Neural progenitor cell (in vitro differentiated cells): ENCODE results near the gene MAN2B2. TPM values are rescaled to one million over a fixed set of nuclear protein-coding genes. Genes with fewer than 3 reads are reported as not detected.

Experiments
- DNase-seq: peaks from one replicate; pipeline ENCODE4 v3.0.0-alpha.2; 2016; ENCODE audit warnings: low spot score
- H2AFZ ChIP-seq: fragments of 200-600 bp; sonication (generic); replicated peaks from 2 replicates; pipeline ENCODE4 v1.6.1; 2016; ENCODE audit warnings: antibody characterized with exemption
- H3F3A ChIP-seq: fragments of 200-600 bp; sonication (generic); 2 replicates; pipeline ENCODE4 v1.6.1; 2016; ENCODE audit warnings: antibody characterized with exemption, low read depth
- H3K27ac ChIP-seq: fragments of 200-600 bp; sonication (generic); 2 replicates; pipeline ENCODE4 v1.5.1; 2016; ENCODE audit warnings: mild to moderate bottlenecking
- H3K27me3 ChIP-seq: fragments of 200-600 bp; sonication (generic); 2 replicates; pipeline ENCODE4 v1.6.1; 2016; ENCODE audit warnings: mild to moderate bottlenecking, moderate library complexity
- H3K36me3 ChIP-seq: fragments of 200-600 bp; sonication (generic); 2 replicates; pipeline ENCODE4 v1.5.1; 2016
- H3K4me1 ChIP-seq: fragments of 200-600 bp; sonication (generic); 2 replicates; pipeline ENCODE4 v1.6.1; 2016; ENCODE audit warnings: mixed run types
- H3K4me2 ChIP-seq: fragments of 200-600 bp; sonication (generic); 2 replicates; pipeline ENCODE4 v1.6.1; 2016
- H3K4me3 ChIP-seq: fragments of 200-600 bp; sonication (generic); 2 replicates; pipeline ENCODE4 v1.5.1; 2016
- H3K79me2 ChIP-seq: fragments of 200-600 bp; sonication (generic); 2 replicates; pipeline ENCODE4 v1.6.1; 2016; ENCODE audit warnings: low read depth
- H3K9ac ChIP-seq: fragments of 200-600 bp; sonication (generic); 2 replicates; pipeline ENCODE4 v1.6.1; 2016
- H3K9me3 ChIP-seq: fragments of 200-600 bp; sonication (generic); 2 replicates; pipeline ENCODE4 v1.5.1; 2016; ENCODE audit warnings: low read depth
- H4K20me1 ChIP-seq: fragments of 200-600 bp; sonication (generic); 2 replicates; pipeline ENCODE4 v1.6.1; 2016; ENCODE audit warnings: low read depth
- H3K27ac Mint-ChIP-seq: 3 replicates; pipeline ENCODE4 v1.8.0; 2021; ENCODE audit warnings: mixed read lengths
- H3K27me3 Mint-ChIP-seq: 2 replicates; pipeline ENCODE4 v1.8.0; 2022; ENCODE audit warnings: low read depth, mild to moderate bottlenecking, inconsistent platforms, moderate library complexity, mixed read lengths; ENCODE audit not compliant: insufficient read depth
- H3K36me3 Mint-ChIP-seq: 3 replicates; pipeline ENCODE4 v1.8.0; 2021; ENCODE audit warnings: mixed read lengths
- H3K4me1 Mint-ChIP-seq: 3 replicates; pipeline ENCODE4 v1.8.0; 2021; ENCODE audit warnings: mixed read lengths
- H3K4me3 Mint-ChIP-seq: 3 replicates; pipeline ENCODE4 v1.8.0; 2021; ENCODE audit warnings: mild to moderate bottlenecking, moderate library complexity, mixed read lengths
- H3K9me3 Mint-ChIP-seq: 3 replicates; pipeline ENCODE4 v1.8.0; 2020; ENCODE audit warnings: mixed read lengths
- EZH2 ChIP-seq: fragments of 200-600 bp; sonication (generic); IDR thresholded peaks from 2 replicates; pipeline ENCODE4 v1.6.1; 2017; ENCODE audit warnings: antibody characterized with exemption, mild to moderate bottlenecking, moderate library complexity
- EZH2phosphoT487 ChIP-seq: fragments of 200-600 bp; sonication (generic); IDR thresholded peaks from 2 replicates; pipeline ENCODE4 v1.6.1; 2017; ENCODE audit warnings: antibody characterized with exemption
- total RNA-seq: library from RNA; depleted of rRNA; stranded (reverse); fragments of >200 nt; gene quantifications from 2 replicates; pipeline ENCODE4 v1.2.3, GENCODE V29; 2015; ENCODE audit warnings: low replicate concordance
- TF ChIP-seq, protein P1 (sequence below): fragments of 200-600 bp; sonication (generic); IDR thresholded peaks from 2 replicates; pipeline ENCODE4 v1.5.1; 2017; ENCODE audit warnings: antibody characterized with exemption, mild to moderate bottlenecking

The MAN2B2 gene
- total RNA-seq, 1 donor from 2014 or later = 2.7 TPM

DNA sequence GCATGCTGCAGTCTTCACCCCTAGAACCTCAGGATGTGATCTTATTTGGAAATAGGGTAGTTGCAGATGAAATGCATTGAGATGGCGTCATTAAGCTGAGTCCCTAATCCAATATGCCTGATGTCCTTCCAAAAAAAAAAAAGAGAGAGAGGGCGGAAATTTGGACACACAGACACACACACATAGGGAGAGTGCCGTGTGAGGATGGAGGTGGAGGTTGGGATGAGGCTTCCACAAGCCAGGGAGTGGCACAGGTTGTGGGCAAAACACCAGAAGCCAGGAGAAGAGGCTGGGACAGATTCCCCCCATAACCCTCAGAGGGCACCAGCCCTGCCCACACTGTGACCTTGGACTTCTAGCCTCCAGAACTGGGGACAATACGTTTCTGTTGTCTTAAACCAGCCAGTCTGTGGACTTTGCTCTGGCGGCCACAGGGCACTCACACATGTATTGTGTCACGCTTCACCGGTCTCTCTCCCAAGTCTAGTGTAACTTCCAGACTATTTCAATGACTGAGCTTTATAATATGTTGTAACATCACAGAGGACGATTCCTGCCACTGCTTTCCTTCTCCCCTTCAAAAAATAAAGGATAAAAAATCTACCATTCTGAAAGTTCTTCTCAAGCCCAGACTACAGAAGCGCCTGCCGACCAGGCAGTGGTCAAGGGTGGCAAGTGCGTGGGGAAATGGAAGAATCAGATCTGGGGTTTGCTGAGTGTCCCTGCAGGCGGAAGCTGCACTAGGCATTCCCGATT lies 35.8 kb upstream of the MAN2B2 start:
- no peak for DNase-seq
- no peak overlapping the region for H3K4me3 Mint-ChIP-seq
- no peak for TF ChIP-seq EZH2
- TF ChIP-seq, protein P1, sequence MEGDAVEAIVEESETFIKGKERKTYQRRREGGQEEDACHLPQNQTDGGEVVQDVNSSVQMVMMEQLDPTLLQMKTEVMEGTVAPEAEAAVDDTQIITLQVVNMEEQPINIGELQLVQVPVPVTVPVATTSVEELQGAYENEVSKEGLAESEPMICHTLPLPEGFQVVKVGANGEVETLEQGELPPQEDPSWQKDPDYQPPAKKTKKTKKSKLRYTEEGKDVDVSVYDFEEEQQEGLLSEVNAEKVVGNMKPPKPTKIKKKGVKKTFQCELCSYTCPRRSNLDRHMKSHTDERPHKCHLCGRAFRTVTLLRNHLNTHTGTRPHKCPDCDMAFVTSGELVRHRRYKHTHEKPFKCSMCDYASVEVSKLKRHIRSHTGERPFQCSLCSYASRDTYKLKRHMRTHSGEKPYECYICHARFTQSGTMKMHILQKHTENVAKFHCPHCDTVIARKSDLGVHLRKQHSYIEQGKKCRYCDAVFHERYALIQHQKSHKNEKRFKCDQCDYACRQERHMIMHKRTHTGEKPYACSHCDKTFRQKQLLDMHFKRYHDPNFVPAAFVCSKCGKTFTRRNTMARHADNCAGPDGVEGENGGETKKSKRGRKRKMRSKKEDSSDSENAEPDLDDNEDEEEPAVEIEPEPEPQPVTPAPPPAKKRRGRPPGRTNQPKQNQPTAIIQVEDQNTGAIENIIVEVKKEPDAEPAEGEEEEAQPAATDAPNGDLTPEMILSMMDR = no peak
- no peak for TF ChIP-seq EZH2phosphoT487
- Histone ChIP-seq H3F3A (no peaks in the 10 kb centered on the region), H3K4me3 (no peak overlapping the region), H3K9me3 (no peaks in the 10 kb centered on the region), H4K20me1 (no peaks in the 10 kb centered on the region), H3K9ac (no peak overlapping the region), H3K4me1 (no peaks in the 10 kb centered on the region), H3K27me3 (peaks cover 10% of the 10 kb centered on the region), H2AFZ (no peak overlapping the region), H3K36me3 (no peaks in the 10 kb centered on the region), H3K27ac (no peak overlapping the region), H3K79me2 (no peaks in the 10 kb centered on the region), H3K4me2 (no peak overlapping the region)
- no peaks in the 10 kb centered on the region for H3K9me3 Mint-ChIP-seq
- H3K4me1 Mint-ChIP-seq = no peaks in the 10 kb centered on the region
- H3K27me3 Mint-ChIP-seq = peaks cover 13% of the 10 kb centered on the region
- no peaks in the 10 kb centered on the region for H3K36me3 Mint-ChIP-seq
- H3K27ac Mint-ChIP-seq = no peak overlapping the region

DNA sequence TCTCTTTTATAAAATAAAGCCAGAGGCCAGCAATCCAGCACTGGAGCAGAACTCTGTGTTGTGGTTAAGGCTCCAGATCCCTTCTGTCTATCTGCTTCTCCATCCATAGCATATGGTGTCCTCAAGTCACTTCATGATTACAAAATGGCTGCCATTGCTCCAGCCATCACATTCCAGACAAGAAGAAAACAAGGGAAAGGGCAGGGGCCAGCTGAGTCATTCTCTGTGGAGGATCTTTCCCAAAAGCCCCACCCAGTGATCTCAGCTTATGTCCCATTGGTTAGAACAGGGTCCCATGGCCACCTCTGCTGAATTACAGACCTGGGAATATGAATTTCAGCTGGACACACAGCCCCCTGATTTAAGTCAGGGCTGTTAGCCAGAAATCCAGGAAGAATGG lies 34.1 kb upstream of the MAN2B2 start:
- no peak overlapping the region for H3K27ac Mint-ChIP-seq
- H3K9me3 Mint-ChIP-seq = no peaks in the 10 kb centered on the region
- H3K4me1 ChIP-seq = no peaks in the 10 kb centered on the region
- H3K27ac ChIP-seq = no peak overlapping the region
- no peak overlapping the region for H3K9ac ChIP-seq
- peaks cover 14% of the 10 kb centered on the region for H3K27me3 ChIP-seq
- H3K36me3 Mint-ChIP-seq = no peaks in the 10 kb centered on the region
- TF ChIP-seq EZH2phosphoT487 (no peak), EZH2 (no peak)
- TF ChIP-seq, protein P1 = no peak
- no peak overlapping the region for H3K4me3 ChIP-seq
- H3K36me3 ChIP-seq = no peaks in the 10 kb centered on the region
- H3K79me2 ChIP-seq = no peaks in the 10 kb centered on the region
- H3K4me1 Mint-ChIP-seq = no peaks in the 10 kb centered on the region
- H3K9me3 ChIP-seq = no peaks in the 10 kb centered on the region
- no peak overlapping the region for H3K4me2 ChIP-seq
- DNase-seq = no peak
- H2AFZ ChIP-seq = no peak overlapping the region
- no peaks in the 10 kb centered on the region for H3F3A ChIP-seq
- H4K20me1 ChIP-seq = no peaks in the 10 kb centered on the region
- no peak overlapping the region for H3K4me3 Mint-ChIP-seq
- H3K27me3 Mint-ChIP-seq = peaks cover 20% of the 10 kb centered on the region

DNA sequence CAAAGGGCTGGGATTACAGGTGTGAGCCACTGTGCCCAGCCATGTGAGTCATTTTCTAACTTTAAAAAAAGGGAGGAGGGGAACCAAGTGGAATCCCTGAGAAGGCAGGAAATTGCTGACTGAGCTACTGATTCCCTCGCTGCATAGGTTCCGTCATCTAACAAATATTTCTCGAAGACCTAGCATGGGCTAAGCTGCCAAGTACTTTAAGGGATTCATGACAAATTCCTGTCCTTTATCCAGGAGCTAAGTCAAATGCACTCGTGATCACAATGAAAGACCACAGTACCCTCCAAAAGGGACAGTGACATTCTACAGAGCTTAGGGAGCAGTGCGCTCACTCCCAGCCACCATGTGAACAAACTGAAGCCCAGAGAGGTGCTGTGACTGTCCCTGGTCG lies 33.2 kb upstream of the MAN2B2 start:
- Mint-ChIP-seq H3K36me3 (no peaks in the 10 kb centered on the region), H3K9me3 (no peaks in the 10 kb centered on the region), H3K27me3 (peaks cover 17% of the 10 kb centered on the region), H3K27ac (no peak overlapping the region), H3K4me3 (no peak overlapping the region), H3K4me1 (no peaks in the 10 kb centered on the region)
- Histone ChIP-seq H3K4me3 (no peak overlapping the region), H3K9me3 (no peaks in the 10 kb centered on the region), H3K4me1 (no peaks in the 10 kb centered on the region), H3K4me2 (no peak overlapping the region), H4K20me1 (peaks cover 5% of the 10 kb centered on the region), H3K27ac (no peak overlapping the region), H3K27me3 (peaks cover 15% of the 10 kb centered on the region), H3K9ac (no peak overlapping the region), H3F3A (no peaks in the 10 kb centered on the region), H3K36me3 (no peaks in the 10 kb centered on the region), H3K79me2 (no peaks in the 10 kb centered on the region), H2AFZ (no peak overlapping the region)
- TF ChIP-seq EZH2 (no peak), EZH2phosphoT487 (no peak)
- TF ChIP-seq, protein P1 = no peak
- no peak for DNase-seq
